HG02981 (cell line): ENCODE results near the gene CCR2.
"Not testable (repeated sequence)": the region's sequence is repeated elsewhere in the genome, so short reads cannot be mapped to it uniquely, and the experiment has no call there.

Experiments used
- ATAC-seq: cut with Tn5 transposase; IDR thresholded peaks from one replicate; pipeline ENCODE4 v1.9.1; 2021; ENCODE audit warnings: mild to moderate bottlenecking, moderate library complexity; ENCODE audit not compliant: unreplicated experiment

Gene CCR2

GRCh38 chr3:46375814-46376213 is 21.9 kb downstream of the CCR2 start:
- no peak for ATAC-seq

GRCh38 chr3:46378426-46378942 is 24.6 kb downstream of the CCR2 start:
- ATAC-seq: no peak

GRCh38 chr3:46380471-46381221 is 26.7 kb downstream of the CCR2 start:
- no peak for ATAC-seq

- ATAC-seq: no peak
Observed at GRCh38 chr3:46381625-46382024, 27.7 kb downstream of the CCR2 start.

- ATAC-seq: no peak
Observed at GRCh38 chr3:46383211-46383950, 29.5 kb downstream of the CCR2 start.

- no peak for ATAC-seq
Observed at GRCh38 chr3:46383951-46384330, 30.0 kb downstream of the CCR2 start.

GRCh38 chr3:46386205-46386604 is 32.3 kb downstream of the CCR2 start:
- no peak for ATAC-seq

- ATAC-seq: not testable (repeated sequence)
Observed at GRCh38 chr3:46388847-46389246, 34.9 kb downstream of the CCR2 start.

GRCh38 chr3:46389306-46389705 is 35.4 kb downstream of the CCR2 start:
- ATAC-seq: no peak

GRCh38 chr3:46391526-46391925 is 37.6 kb downstream of the CCR2 start:
- ATAC-seq: not testable (repeated sequence)

- ATAC-seq: no peak
Observed at GRCh38 chr3:46393011-46393410, 39.1 kb downstream of the CCR2 start.

- no peak for ATAC-seq
Observed at GRCh38 chr3:46393554-46394434, 39.9 kb downstream of the CCR2 start.

- ATAC-seq: no peak
Observed at GRCh38 chr3:46395210-46395661, 41.3 kb downstream of the CCR2 start.

- ATAC-seq: no peak
Observed at GRCh38 chr3:46395766-46396530, 42.0 kb downstream of the CCR2 start.

GRCh38 chr3:46397111-46397510 is 43.2 kb downstream of the CCR2 start:
- no peak for ATAC-seq

- ATAC-seq: no peak
Observed at GRCh38 chr3:46398186-46398955, 44.5 kb downstream of the CCR2 start.

GRCh38 chr3:46399098-46399497 is 45.2 kb downstream of the CCR2 start:
- no peak for ATAC-seq

- ATAC-seq: no peak
Observed at GRCh38 chr3:46399557-46399956, 45.6 kb downstream of the CCR2 start.

GRCh38 chr3:46400000-46400734 is 46.3 kb downstream of the CCR2 start:
- no peak for ATAC-seq
